ENCODE measurements around the gene SLC6A15. TPM values are rescaled to one million over a fixed set of nuclear protein-coding genes. Genes with fewer than 3 reads are reported as not detected.

SLC6A15 gene
- polyA plus RNA-seq, 1 of the 3 experiments (the other 2 are of a cell fraction): 0.76 TPM

- ChIA-PET POLR2A (no interaction called here), CTCF (no interaction called here)
- H3K79me2 ChIP-seq (ENCODE audit: insufficient read depth): no peaks in the 10 kb centered on the region
- no peak overlapping the region for H3K4me3 ChIP-seq (ENCODE audit: low read depth in 2 of 2, low read length in 1 of 2)
- H4K20me1 ChIP-seq (ENCODE audit: insufficient read depth): no peaks in the 10 kb centered on the region
- no peak overlapping the region for H3K4me2 ChIP-seq
- H2AFZ ChIP-seq (ENCODE audit: low read depth): no peak overlapping the region
- no peaks in the 10 kb centered on the region for H3K36me3 ChIP-seq (replicated peaks in 1 of 2; ENCODE audit: control insufficient read depth in 1 of 2, insufficient read depth in 2 of 2, low read length in 1 of 2)
- no peaks in the 10 kb centered on the region; a peak in 1 of 4 replicates for H3K4me1 ChIP-seq (ENCODE audit: control insufficient read depth in 1 of 2, insufficient read depth in 2 of 2, low read depth in 1 of 2, low read length in 1 of 2)
- no peaks in the 10 kb centered on the region for H3K9me3 ChIP-seq
- no peak overlapping the region for H3K9ac ChIP-seq
- no peak overlapping the region for H3K27ac ChIP-seq (ENCODE audit: low read depth in 2 of 2, low read length in 1 of 2)
- TF ChIP-seq USF2 (IDR thresholded peaks at IDR 0.05; ENCODE audit: borderline replicate concordance, low read depth, low read length): no peak
- WGBS (ENCODE audit: low lambda C conversion rate): 93% methylated on average over 1 of the region's 1 CpG
- no peak for DNase-seq
- H3F3A ChIP-seq (replicated peaks; ENCODE audit: insufficient read depth): peaks cover 23% of the 10 kb centered on the region
- H3K9me2 ChIP-seq: no peaks in the 10 kb centered on the region
- no peaks in the 10 kb centered on the region for H3K27me3 ChIP-seq (ENCODE audit: insufficient read depth)
Observed at GRCh38 chr12:84810611-84811010, 102.0 kb downstream of the SLC6A15 start.

Small RNA genes lying within 50 kb of the gene (small RNA-seq; reads per million reads assigned to genes)
- 0 to 5.7 (median 0) reads per million in 7 experiments for gene AC128657.1

Other genes with a start within 250 kb of the SLC6A15 start
- gene TSPAN19, start 123.5 kb upstream of the SLC6A15 start, polyA plus RNA-seq (2012; rRNA removed): 0.05 and 0.06 TPM in 2 replicates
- 0.39 and 0.67 TPM in 2 replicates for gene LRRIQ1, start 123.6 kb upstream of the SLC6A15 start, polyA plus RNA-seq (2012; rRNA removed)